HUES64 (cell line): Measurements from ENCODE around the gene EGFL8.

Source experiments
- H3K27ac ChIP-seq: 2 replicates; pipeline ENCODE4 v1.7.0; 2013; ENCODE audit warnings: low read depth, low read length, inconsistent platforms
- H3K27me3 ChIP-seq: 2 replicates; pipeline ENCODE4 v1.6.1; 2013; ENCODE audit warnings: mild to moderate bottlenecking, low read length; ENCODE audit not compliant: insufficient read depth
- H3K36me3 ChIP-seq: 2 replicates; pipeline ENCODE4 v1.6.1; 2013; ENCODE audit warnings: mild to moderate bottlenecking, low read length; ENCODE audit not compliant: insufficient read depth
- H3K4me1 ChIP-seq: 2 replicates; pipeline ENCODE4 v1.6.1; 2013; ENCODE audit warnings: mild to moderate bottlenecking, low read length, moderate library complexity; ENCODE audit not compliant: insufficient read depth
- H3K4me3 ChIP-seq: 2 replicates; pipeline ENCODE4 v1.5.1; 2013; ENCODE audit warnings: mild to moderate bottlenecking, low read length, moderate library complexity
- H3K9ac ChIP-seq: 2 replicates; pipeline ENCODE4 v1.6.1; 2013; ENCODE audit warnings: mild to moderate bottlenecking, low read depth, low read length
- H3K9me3 ChIP-seq: 2 replicates; pipeline ENCODE4 v1.6.1; 2013; ENCODE audit warnings: low read depth, low read length; ENCODE audit not compliant: insufficient read depth
- WGBS: fragments of 150-250, 120-280 bp; methylation state at CpG from one replicate; pipeline ENCODE4 v1.1.7; 2013; ENCODE audit warnings: missing lambda C conversion rate; 5-methylcytosine and 5-hydroxymethylcytosine counted together

EGFL8 gene

DNA sequence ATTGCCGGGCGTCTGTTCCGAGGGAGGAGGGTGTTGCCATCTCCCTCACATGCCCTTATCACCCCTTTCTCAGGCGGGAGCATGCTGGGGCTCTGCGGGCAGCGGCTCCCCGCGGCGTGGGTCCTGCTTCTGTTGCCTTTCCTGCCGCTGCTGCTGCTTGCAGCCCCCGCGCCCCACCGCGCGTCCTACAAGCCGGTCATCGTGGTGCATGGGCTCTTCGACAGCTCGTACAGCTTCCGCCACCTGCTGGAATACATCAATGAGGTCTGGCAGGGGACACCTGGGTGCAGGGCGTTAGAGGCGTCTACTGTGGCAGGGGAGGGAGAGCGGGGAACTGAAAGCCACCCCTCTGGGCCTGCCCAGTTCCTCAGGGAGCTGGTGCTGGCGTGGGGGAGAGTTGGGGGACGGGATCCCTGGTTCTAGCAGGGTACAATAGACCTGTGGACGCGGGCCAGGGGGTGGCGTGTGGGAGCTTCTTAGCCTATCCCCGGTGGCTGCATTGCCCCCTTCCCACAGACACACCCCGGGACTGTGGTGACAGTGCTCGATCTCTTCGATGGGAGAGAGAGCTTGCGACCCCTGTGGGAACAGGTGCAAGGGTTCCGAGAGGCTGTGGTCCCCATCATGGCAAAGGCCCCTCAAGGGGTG, 9.8 kb upstream of the EGFL8 start:
- H3K9me3 ChIP-seq, result no peaks in the 10 kb centered on the region
- H3K4me1 ChIP-seq, result peaks cover 8% of the 10 kb centered on the region
- H3K4me3 ChIP-seq, result peak overlapping the region; percentile 92
- peak overlapping the region; percentile 87 for H3K9ac ChIP-seq
- peaks cover 32% of the 10 kb centered on the region for H3K36me3 ChIP-seq
- peak overlapping the region; percentile 92; the same call in 1 of the 2 replicates for H3K27ac ChIP-seq
- 19% methylated on average over 31 of the region's 34 CpGs for WGBS
- peaks cover 24% of the 10 kb centered on the region for H3K27me3 ChIP-seq

- Histone ChIP-seq H3K9ac (no peak overlapping the region), H3K4me3 (no peak overlapping the region), H3K36me3 (peaks cover 32% of the 10 kb centered on the region), H3K27me3 (peaks cover 8% of the 10 kb centered on the region), H3K9me3 (no peaks in the 10 kb centered on the region), H3K4me1 (peaks cover 8% of the 10 kb centered on the region), H3K27ac (no peak overlapping the region)
- WGBS, result 95% methylated on average over 7 of the region's 9 CpGs
These were observed 7.5 kb upstream of the EGFL8 start for GRCh38 chr6:32156891-32157290.

GRCh38 chr6:32158052-32158451, 6.3 kb upstream of the EGFL8 start:
- Histone ChIP-seq H3K27me3 (no peaks in the 10 kb centered on the region), H3K4me1 (no peaks in the 10 kb centered on the region), H3K4me3 (no peak overlapping the region), H3K36me3 (peaks cover 39% of the 10 kb centered on the region), H3K9ac (no peak overlapping the region), H3K27ac (no peak overlapping the region), H3K9me3 (no peaks in the 10 kb centered on the region)

GRCh38 chr6:32163559-32164258, 686 bp upstream of the EGFL8 start:
- WGBS, result 90% methylated on average over 7 of the region's 7 CpGs
- H3K4me3 ChIP-seq, result no peak overlapping the region
- H3K27me3 ChIP-seq, result no peaks in the 10 kb centered on the region
- H3K9me3 ChIP-seq, result no peaks in the 10 kb centered on the region
- peak overlapping the region; percentile 25; the same call in 1 of the 2 replicates for H3K27ac ChIP-seq
- H3K4me1 ChIP-seq, result no peaks in the 10 kb centered on the region
- peaks cover 44% of the 10 kb centered on the region for H3K36me3 ChIP-seq
- H3K9ac ChIP-seq, result 0 out of 2 replicates have a peak overlapping the region, but pooled peaks have one; percentile 26

GRCh38 chr6:32166411-32167061, 2.1 kb downstream of the EGFL8 start:
- Histone ChIP-seq H3K9me3 (no peaks in the 10 kb centered on the region), H3K4me1 (no peaks in the 10 kb centered on the region), H3K36me3 (peaks cover 68% of the 10 kb centered on the region), H3K9ac (no peak overlapping the region), H3K27ac (peak overlapping the region; percentile 41; the same call in 1 of the 2 replicates), H3K4me3 (no peak overlapping the region), H3K27me3 (no peaks in the 10 kb centered on the region)
- WGBS, result 90% methylated on average over 30 of the region's 30 CpGs

GRCh38 chr6:32167154-32167760, 2.9 kb downstream of the EGFL8 start:
- 91% methylated on average over 32 of the region's 32 CpGs for WGBS
- H3K27ac ChIP-seq, result peak overlapping the region; percentile 58; the same call in 1 of the 2 replicates
- H3K36me3 ChIP-seq, result peaks cover 71% of the 10 kb centered on the region
- H3K4me1 ChIP-seq, result no peaks in the 10 kb centered on the region
- H3K4me3 ChIP-seq, result no peak overlapping the region
- H3K27me3 ChIP-seq, result no peaks in the 10 kb centered on the region
- H3K9ac ChIP-seq, result no peak overlapping the region
- no peaks in the 10 kb centered on the region for H3K9me3 ChIP-seq

- Histone ChIP-seq H3K9ac (no peak overlapping the region), H3K9me3 (no peaks in the 10 kb centered on the region), H3K4me3 (no peak overlapping the region), H3K27me3 (no peaks in the 10 kb centered on the region), H3K27ac (0 out of 2 replicates have a peak overlapping the region, but pooled peaks have one; percentile 58), H3K4me1 (no peaks in the 10 kb centered on the region), H3K36me3 (peaks cover 70% of the 10 kb centered on the region)
- WGBS, result 85% methylated on average over 6 of the region's 6 CpGs
These were observed 3.4 kb downstream of the EGFL8 start for GRCh38 chr6:32167761-32168262.

GRCh38 chr6:32168350-32168749, 4.0 kb downstream of the EGFL8 start:
- Histone ChIP-seq H3K4me3 (no peak overlapping the region), H3K36me3 (peaks cover 66% of the 10 kb centered on the region), H3K9me3 (no peaks in the 10 kb centered on the region), H3K4me1 (peaks cover 2% of the 10 kb centered on the region; the same call in 1 of the 2 replicates), H3K27me3 (no peaks in the 10 kb centered on the region), H3K9ac (no peak overlapping the region), H3K27ac (no peak overlapping the region)
- WGBS, result 81% methylated on average over 2 of the region's 2 CpGs

GRCh38 chr6:32168807-32169591, 4.6 kb downstream of the EGFL8 start:
- H3K27me3 ChIP-seq, result no peaks in the 10 kb centered on the region
- H3K9ac ChIP-seq, result no peak overlapping the region
- WGBS, result 91% methylated on average over 11 of the region's 11 CpGs
- H3K9me3 ChIP-seq, result no peaks in the 10 kb centered on the region
- H3K36me3 ChIP-seq, result peaks cover 70% of the 10 kb centered on the region
- no peak overlapping the region for H3K4me3 ChIP-seq
- H3K4me1 ChIP-seq, result peaks cover 6% of the 10 kb centered on the region; the same call in 1 of the 2 replicates
- H3K27ac ChIP-seq, result no peak overlapping the region

GRCh38 chr6:32170294-32170693, 5.9 kb downstream of the EGFL8 start:
- no peaks in the 10 kb centered on the region for H3K9me3 ChIP-seq
- 91% methylated on average over 11 of the region's 11 CpGs for WGBS
- no peak overlapping the region for H3K27ac ChIP-seq
- no peak overlapping the region for H3K9ac ChIP-seq
- peaks cover 68% of the 10 kb centered on the region for H3K36me3 ChIP-seq
- H3K4me3 ChIP-seq, result no peak overlapping the region
- H3K4me1 ChIP-seq, result peaks cover 12% of the 10 kb centered on the region; the same call in 1 of the 2 replicates
- H3K27me3 ChIP-seq, result no peaks in the 10 kb centered on the region
